Measurements from ENCODE around the gene STON1.
"Not testable (repeated sequence)": the region's sequence is repeated elsewhere in the genome, so short reads cannot be mapped to it uniquely, and the experiment has no call there.

The STON1 gene

DNA sequence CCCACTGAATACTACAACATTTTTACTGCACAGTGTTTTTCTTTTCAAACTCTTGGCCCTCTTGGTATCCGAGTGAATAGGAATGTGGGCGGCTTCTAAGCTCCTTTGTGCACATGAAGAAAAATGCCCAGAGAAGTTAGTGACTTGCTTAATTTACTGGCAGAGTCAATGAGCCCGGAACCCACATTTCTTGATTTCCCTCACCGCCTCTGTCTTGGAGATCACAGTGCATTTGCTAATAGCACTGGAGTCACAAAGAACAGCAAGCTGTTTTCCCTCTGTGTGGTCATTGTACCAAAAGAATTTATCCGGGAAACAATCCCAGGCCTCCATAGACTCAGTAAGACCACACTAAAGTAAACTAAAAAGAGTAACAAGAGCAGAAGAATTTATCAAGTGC is 18.9 kb downstream of the STON1 start:
- Histone ChIP-seq H3K9me2 (ENCODE audit: low read depth, low read length) (no peaks in the 10 kb centered on the region), H2AFZ (ENCODE audit: low read length) (no peak overlapping the region), H3K27me3 (ENCODE audit: insufficient read depth, low read length) (no peaks in the 10 kb centered on the region), H3K79me2 (ENCODE audit: insufficient read depth, low read length) (no peaks in the 10 kb centered on the region), H3K27ac (ENCODE audit: low read depth, low read length, poor library complexity, severe bottlenecking) (no peak overlapping the region), H3K36me3 (ENCODE audit: insufficient read depth, low read length) (no peaks in the 10 kb centered on the region), H4K20me1 (ENCODE audit: insufficient read depth, low read length) (no peaks in the 10 kb centered on the region), H3K4me1 (ENCODE audit: insufficient read depth, low read length, severe bottlenecking) (no peaks in the 10 kb centered on the region), H3K4me2 (ENCODE audit: low read length) (no peak overlapping the region), H3K9me3 (ENCODE audit: low read length) (no peaks in the 10 kb centered on the region), H3K4me3 (ENCODE audit: low read depth, low read length, poor library complexity, severe bottlenecking) (no peak overlapping the region), H3K9ac (ENCODE audit: low read length) (no peak overlapping the region), H3F3A (ENCODE audit: insufficient read depth, low read length) (no peaks in the 10 kb centered on the region)
- TF ChIP-seq EZH2 (IDR thresholded peaks at IDR 0.05; ENCODE audit: borderline replicate concordance, low read length), result no peak
- TF ChIP-seq, protein P1, sequence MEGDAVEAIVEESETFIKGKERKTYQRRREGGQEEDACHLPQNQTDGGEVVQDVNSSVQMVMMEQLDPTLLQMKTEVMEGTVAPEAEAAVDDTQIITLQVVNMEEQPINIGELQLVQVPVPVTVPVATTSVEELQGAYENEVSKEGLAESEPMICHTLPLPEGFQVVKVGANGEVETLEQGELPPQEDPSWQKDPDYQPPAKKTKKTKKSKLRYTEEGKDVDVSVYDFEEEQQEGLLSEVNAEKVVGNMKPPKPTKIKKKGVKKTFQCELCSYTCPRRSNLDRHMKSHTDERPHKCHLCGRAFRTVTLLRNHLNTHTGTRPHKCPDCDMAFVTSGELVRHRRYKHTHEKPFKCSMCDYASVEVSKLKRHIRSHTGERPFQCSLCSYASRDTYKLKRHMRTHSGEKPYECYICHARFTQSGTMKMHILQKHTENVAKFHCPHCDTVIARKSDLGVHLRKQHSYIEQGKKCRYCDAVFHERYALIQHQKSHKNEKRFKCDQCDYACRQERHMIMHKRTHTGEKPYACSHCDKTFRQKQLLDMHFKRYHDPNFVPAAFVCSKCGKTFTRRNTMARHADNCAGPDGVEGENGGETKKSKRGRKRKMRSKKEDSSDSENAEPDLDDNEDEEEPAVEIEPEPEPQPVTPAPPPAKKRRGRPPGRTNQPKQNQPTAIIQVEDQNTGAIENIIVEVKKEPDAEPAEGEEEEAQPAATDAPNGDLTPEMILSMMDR (IDR thresholded peaks at IDR 0.05; ENCODE audit: low read length), result no peak

DNA sequence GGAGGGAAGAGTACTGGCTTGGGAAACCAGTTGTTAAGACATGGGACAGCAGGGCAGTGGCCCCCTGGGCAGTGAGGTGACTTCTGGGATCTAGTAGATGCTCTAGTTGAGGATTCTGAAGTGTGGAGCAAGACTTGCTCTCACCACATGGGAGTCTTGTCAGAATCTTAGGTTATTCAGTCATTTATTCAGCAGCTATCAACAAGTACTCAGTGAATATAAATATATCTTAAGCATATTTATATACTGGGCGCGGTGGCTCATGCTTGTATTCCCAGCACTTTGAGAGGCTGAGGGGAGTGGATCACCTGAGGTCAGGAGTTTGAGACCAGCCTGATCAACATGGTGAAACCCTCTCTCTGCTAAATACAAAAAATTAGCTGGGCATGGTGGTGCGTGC is 20.0 kb downstream of the STON1 start:
- Histone ChIP-seq H3K79me2 (ENCODE audit: insufficient read depth, low read length) (no peaks in the 10 kb centered on the region), H3F3A (ENCODE audit: insufficient read depth, low read length) (no peaks in the 10 kb centered on the region), H4K20me1 (ENCODE audit: insufficient read depth, low read length) (no peaks in the 10 kb centered on the region), H3K4me2 (ENCODE audit: low read length) (no peak overlapping the region), H2AFZ (ENCODE audit: low read length) (no peak overlapping the region), H3K27me3 (ENCODE audit: insufficient read depth, low read length) (no peaks in the 10 kb centered on the region), H3K9me3 (ENCODE audit: low read length) (no peaks in the 10 kb centered on the region), H3K4me3 (ENCODE audit: low read depth, low read length, poor library complexity, severe bottlenecking) (no peak overlapping the region), H3K4me1 (ENCODE audit: insufficient read depth, low read length, severe bottlenecking) (no peaks in the 10 kb centered on the region), H3K36me3 (ENCODE audit: insufficient read depth, low read length) (no peaks in the 10 kb centered on the region), H3K9ac (ENCODE audit: low read length) (no peak overlapping the region), H3K27ac (ENCODE audit: low read depth, low read length, poor library complexity, severe bottlenecking) (no peak overlapping the region), H3K9me2 (ENCODE audit: low read depth, low read length) (no peaks in the 10 kb centered on the region)
- TF ChIP-seq, protein P1 (IDR thresholded peaks at IDR 0.05; ENCODE audit: low read length), result no peak
- no peak for TF ChIP-seq EZH2 (IDR thresholded peaks at IDR 0.05; ENCODE audit: borderline replicate concordance, low read length)

DNA sequence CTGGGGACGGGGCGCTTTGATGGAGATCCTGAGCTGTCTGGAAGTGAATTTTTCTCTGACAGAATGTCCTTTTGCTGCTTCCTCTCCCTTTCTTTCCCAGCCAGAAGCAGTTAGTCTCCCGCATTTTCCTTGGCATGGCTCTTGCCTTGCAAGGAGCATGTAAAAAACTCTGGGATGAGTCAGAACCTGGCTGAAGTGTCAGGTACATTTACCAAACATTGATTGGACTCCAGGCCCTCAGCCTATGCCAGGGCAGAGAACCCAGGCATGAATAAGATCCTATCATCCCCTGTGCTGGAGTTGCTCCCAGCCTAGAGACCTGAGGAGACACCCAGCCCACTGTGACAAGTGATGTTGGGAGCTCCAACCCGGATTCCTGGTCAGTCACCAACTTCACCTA is 21.6 kb downstream of the STON1 start:
- Histone ChIP-seq H3K9me2 (ENCODE audit: low read depth, low read length) (no peaks in the 10 kb centered on the region), H3F3A (ENCODE audit: insufficient read depth, low read length) (no peaks in the 10 kb centered on the region), H3K4me3 (ENCODE audit: low read depth, low read length, poor library complexity, severe bottlenecking) (no peak overlapping the region), H3K27me3 (ENCODE audit: insufficient read depth, low read length) (no peaks in the 10 kb centered on the region), H3K9me3 (ENCODE audit: low read length) (no peaks in the 10 kb centered on the region), H4K20me1 (ENCODE audit: insufficient read depth, low read length) (no peaks in the 10 kb centered on the region), H3K4me2 (ENCODE audit: low read length) (no peak overlapping the region), H3K79me2 (ENCODE audit: insufficient read depth, low read length) (no peaks in the 10 kb centered on the region), H3K36me3 (ENCODE audit: insufficient read depth, low read length) (no peaks in the 10 kb centered on the region), H2AFZ (ENCODE audit: low read length) (no peak overlapping the region), H3K9ac (ENCODE audit: low read length) (no peak overlapping the region), H3K4me1 (ENCODE audit: insufficient read depth, low read length, severe bottlenecking) (no peaks in the 10 kb centered on the region), H3K27ac (ENCODE audit: low read depth, low read length, poor library complexity, severe bottlenecking) (no peak overlapping the region)
- no peak for TF ChIP-seq EZH2 (IDR thresholded peaks at IDR 0.05; ENCODE audit: borderline replicate concordance, low read length)
- TF ChIP-seq, protein P1 (IDR thresholded peaks at IDR 0.05; ENCODE audit: low read length), result no peak

DNA sequence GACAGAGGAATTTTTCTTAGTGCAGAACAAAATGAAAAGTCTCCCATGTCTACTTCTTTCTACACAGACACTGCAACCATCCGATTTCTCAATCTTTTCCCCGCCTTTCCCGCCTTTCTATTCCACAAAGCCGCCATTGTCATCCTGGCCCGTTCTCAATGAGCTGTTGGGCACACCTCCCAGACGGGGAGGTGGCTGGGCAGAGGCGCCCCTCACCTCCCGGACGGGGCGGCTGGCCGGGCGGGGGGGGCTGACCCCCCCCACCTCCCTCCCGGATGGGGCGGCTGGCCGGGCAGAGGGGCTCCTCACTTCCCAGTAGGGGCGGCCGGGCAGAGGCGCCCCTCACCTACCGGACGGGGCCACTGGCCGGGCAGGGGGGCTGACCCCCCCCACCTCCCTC is 25.1 kb downstream of the STON1 start:
- not testable (repeated sequence) for H3K4me2 ChIP-seq (ENCODE audit: low read length); H3K9me3 ChIP-seq (ENCODE audit: low read length); H3K79me2 ChIP-seq (ENCODE audit: insufficient read depth, low read length); H2AFZ ChIP-seq (ENCODE audit: low read length); H3K9ac ChIP-seq (ENCODE audit: low read length); H4K20me1 ChIP-seq (ENCODE audit: insufficient read depth, low read length); H3K36me3 ChIP-seq (ENCODE audit: insufficient read depth, low read length); H3K27ac ChIP-seq (ENCODE audit: low read depth, low read length, poor library complexity, severe bottlenecking); H3K9me2 ChIP-seq (ENCODE audit: low read depth, low read length); H3F3A ChIP-seq (ENCODE audit: insufficient read depth, low read length); H3K27me3 ChIP-seq (ENCODE audit: insufficient read depth, low read length); H3K4me3 ChIP-seq (ENCODE audit: low read depth, low read length, poor library complexity, severe bottlenecking); H3K4me1 ChIP-seq (ENCODE audit: insufficient read depth, low read length, severe bottlenecking)
